Measurements from ENCODE around the gene CCNC.

DNA sequence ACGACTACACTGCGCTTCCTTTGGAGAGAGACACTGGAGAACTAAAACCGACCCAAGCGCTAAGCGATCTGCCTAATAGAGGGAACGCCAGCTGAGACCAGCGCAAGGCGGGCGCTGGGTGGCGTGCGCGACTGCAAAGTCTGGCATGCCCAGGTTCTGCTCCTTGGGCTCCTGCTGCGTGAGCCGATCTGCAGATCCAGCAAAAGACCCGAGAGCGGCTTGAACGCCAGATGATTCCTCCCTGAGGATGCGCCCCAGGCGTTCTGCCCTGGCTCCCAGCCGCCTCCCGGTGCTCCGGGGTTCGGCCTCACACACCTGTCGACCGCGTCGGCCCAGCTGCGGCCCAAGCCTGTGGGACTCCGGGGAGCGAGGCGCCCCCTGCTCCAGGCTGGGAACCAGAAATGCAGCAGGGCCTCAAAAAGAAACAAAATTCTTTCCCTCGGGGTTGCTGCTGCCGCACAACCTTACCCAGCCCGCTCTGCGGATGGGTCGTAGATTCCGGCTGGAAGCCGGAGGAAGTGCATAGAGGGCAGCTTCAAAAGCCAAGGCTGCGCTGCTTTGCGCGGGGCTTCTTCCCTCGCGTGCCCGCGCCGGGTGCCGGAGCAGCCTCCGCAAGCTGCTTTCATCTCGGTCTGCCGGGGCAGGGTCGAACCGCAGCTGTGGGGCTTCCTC lies 20.3 kb upstream of the CCNC start:
- TF ChIP-seq, protein P1, sequence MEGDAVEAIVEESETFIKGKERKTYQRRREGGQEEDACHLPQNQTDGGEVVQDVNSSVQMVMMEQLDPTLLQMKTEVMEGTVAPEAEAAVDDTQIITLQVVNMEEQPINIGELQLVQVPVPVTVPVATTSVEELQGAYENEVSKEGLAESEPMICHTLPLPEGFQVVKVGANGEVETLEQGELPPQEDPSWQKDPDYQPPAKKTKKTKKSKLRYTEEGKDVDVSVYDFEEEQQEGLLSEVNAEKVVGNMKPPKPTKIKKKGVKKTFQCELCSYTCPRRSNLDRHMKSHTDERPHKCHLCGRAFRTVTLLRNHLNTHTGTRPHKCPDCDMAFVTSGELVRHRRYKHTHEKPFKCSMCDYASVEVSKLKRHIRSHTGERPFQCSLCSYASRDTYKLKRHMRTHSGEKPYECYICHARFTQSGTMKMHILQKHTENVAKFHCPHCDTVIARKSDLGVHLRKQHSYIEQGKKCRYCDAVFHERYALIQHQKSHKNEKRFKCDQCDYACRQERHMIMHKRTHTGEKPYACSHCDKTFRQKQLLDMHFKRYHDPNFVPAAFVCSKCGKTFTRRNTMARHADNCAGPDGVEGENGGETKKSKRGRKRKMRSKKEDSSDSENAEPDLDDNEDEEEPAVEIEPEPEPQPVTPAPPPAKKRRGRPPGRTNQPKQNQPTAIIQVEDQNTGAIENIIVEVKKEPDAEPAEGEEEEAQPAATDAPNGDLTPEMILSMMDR (optimal IDR thresholded peaks at IDR 0.05 in 1 of 3, IDR thresholded peaks at IDR 0.05 in 1 of 3, conservative IDR thresholded peaks at IDR 0.05 in 1 of 3; ENCODE audit: extremely low read depth in 1 of 3, insufficient read depth in 2 of 3, low read length in 3 of 3), result peak; percentile 48 to 83 (median 78)
- peak; percentile 84 for TF ChIP-seq EZH2 (IDR thresholded peaks at IDR 0.05; ENCODE audit: low read length)

All from keratinocyte (primary cell).